NCI-H1048 (cell line): Measurements from ENCODE around the gene LRIG3.
"Not testable (repeated sequence)": the region's sequence is repeated elsewhere in the genome, so short reads cannot be mapped to it uniquely, and the experiment has no call there.

ENCODE experiments used
- DNase-seq: peaks from one replicate; lab custom pipeline; 2025; lab: John Stamatoyannopoulos, UW

Gene LRIG3

GRCh38 chr12:58930770-58931324, 10.5 kb upstream of the LRIG3 start:
- DNase-seq: no peak

- DNase-seq: no peak
Observed at GRCh38 chr12:58927120-58927519, 6.8 kb upstream of the LRIG3 start.

DNA sequence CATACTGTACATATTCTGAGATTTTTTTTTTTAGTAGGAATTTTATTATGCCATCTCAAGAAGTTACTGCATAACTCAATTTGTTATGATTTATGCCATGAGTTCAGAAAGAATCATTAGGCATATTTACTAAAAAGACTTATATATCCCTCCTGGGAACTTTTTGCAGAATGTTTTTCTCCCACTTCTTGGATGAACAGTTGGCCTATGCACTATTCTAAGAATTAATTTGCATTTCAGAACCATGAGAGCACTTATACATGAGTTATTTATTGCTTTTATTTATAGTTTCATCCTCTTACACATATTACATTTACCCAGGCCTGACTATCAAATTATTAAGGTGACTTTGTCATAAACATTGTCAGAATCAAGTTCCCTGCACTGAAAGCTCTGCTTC, 6.3 kb upstream of the LRIG3 start:
- no peak for DNase-seq

DNA sequence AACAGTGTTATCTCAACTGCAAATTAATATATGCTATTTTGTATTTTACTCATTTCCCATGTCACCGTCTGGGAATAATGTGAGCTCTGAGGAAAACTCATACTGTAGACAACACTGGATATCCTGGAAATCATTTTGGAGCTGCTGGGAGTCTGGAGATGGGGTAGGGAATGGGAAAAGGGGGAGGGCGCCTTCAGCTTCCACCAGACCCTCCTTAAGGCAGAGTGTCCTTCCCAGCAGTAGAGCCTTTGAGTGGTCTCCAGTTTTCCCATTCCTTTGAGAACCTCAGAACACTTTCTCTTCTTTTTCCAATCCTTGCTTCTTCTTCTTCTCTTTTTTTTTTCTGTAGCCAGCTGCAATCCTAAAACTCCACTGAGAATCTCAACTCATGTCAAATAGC, 5.4 kb upstream of the LRIG3 start:
- no peak for DNase-seq

DNA sequence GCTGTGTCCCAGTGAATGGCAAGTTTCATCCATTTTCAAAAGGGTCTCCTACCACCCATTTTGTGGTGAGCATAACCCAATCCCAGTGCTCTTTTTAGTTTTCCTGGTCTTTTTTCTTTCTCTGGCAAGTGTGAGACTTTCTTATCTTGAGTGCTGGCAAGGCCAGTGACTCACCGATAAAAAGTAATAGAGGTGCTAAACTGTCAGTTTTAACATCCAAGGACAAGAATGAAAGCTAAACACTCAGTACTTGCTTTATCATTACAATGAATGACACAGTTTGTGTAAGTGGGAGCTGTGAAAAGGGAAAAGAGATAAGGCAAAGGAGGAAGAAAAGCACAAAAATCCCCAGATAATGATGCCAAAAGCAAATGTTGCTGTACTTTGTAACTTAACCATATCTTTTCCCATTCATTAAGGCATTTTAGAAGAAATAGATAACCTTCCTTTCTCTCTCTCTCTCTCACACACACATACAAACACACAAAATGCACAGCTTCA, 4.9 kb upstream of the LRIG3 start:
- DNase-seq: no peak

DNA sequence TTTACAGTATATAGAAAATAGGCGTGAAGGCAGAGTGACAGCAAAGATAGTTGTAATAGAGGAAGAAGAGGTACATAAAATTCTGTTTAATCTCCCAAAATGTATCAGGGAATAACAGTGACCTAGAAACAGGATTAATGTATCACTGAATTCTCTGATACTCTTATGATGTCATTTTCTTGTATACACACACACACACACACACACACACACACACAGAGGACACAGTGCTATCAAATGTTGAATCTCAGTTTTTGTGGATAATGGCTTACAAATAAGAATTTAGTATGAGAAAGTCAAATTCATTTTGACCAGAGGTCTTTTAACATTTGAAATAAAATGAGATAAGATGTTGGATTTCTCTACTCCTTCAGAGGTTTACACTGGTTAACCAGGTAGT, 4.3 kb upstream of the LRIG3 start:
- no peak for DNase-seq

DNA sequence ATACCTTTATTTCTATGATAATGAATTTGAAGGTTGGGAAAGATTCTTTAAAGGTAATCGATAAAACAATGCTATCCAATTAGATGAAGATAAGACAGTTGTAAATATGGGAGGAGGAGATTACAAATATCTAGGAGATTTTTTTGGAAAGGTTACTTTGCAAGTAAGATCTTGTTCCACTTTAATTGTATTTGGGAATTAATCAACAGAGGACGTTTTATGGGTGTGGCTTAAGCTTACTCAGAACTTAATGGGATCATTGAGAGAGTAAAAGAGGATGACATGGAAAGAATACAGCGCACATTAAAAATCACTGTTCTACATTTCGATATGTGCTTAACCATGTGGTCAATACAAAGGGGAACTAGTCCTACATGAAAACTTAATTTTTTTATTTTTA, 3.5 kb upstream of the LRIG3 start:
- DNase-seq: no peak

DNA sequence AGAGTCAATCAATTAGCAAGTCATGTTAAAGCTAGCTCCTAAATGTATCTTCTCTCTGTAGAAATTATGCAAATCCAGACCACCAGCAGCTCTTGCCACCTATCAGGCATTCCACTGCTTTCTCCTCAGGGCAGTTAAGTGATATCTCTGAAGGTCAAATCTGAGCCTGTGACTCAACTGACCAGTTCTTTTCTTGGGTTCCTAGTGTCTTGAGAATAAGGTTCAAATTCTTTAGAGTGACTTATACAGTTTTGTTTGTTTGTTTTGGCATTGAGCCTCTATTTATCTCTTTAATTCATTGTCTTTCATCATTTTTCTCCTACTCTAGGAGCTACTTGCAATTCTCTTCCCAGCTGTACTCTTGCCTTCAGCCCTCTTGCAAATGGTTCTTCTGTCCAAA, 2.5 kb upstream of the LRIG3 start:
- no peak for DNase-seq

DNA sequence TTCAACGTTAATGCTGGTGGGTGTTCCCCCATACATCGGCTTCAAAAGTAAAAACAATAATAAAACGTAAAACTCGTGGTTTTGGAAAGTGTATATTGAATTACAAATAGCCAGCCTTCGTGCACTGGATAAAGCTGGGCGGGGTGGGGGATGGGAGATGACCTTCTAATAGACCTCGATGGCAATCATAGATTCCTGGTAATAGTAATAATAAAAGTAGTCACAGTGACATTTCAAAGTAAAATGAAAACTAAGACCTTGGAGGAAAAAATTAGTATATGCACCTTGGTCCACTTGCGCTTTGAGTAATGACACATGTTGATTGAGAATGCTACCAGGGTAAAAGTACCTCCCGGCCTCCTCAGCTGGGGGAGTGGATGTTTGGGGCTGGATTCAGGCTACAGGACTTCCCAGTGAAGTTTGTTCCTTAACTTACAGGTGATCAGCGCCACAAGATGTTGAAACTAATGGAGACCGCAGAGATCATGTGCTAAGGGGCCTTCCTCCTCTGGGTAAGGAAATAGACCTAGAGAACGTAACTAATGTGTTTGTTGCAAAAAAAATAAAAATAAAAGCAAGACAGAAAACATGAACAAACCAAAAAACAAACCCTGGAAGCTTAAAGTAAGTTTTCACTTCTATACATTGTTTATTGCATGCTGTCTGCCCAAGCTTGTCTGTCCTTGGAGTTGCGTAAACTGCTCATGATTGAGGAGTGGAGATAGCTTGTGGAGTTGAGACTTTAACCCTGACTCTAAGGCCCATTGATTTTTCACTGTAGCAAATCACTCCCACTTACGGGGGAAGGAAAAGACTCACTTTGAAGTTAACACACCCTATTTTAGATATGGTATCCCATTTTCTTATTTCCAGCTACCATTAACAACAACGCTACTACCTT, 907 bp upstream of the LRIG3 start:
- no peak for DNase-seq

- DNase-seq: no peak
Observed at GRCh38 chr12:58919231-58920101, 838 bp downstream of the LRIG3 start.

DNA sequence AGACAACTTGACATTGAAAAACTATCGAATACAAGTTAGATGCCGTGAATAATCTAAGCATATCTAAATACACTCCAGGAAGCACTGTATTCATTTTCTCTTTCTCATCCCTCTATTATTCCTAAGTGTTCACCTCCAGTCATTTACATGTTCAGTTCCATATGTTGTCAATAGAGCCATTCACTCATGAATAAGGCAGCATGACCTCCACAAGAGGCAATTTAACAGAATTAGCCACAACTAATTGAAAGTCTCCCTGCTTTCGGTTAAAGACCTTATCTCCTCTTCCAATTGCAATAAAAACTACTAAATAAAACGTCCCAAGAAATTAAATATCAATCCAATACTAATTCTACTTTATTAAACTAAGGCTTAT, 1.8 kb downstream of the LRIG3 start:
- DNase-seq: no peak

GRCh38 chr12:58917699-58918468, 2.4 kb downstream of the LRIG3 start:
- DNase-seq: no peak

DNA sequence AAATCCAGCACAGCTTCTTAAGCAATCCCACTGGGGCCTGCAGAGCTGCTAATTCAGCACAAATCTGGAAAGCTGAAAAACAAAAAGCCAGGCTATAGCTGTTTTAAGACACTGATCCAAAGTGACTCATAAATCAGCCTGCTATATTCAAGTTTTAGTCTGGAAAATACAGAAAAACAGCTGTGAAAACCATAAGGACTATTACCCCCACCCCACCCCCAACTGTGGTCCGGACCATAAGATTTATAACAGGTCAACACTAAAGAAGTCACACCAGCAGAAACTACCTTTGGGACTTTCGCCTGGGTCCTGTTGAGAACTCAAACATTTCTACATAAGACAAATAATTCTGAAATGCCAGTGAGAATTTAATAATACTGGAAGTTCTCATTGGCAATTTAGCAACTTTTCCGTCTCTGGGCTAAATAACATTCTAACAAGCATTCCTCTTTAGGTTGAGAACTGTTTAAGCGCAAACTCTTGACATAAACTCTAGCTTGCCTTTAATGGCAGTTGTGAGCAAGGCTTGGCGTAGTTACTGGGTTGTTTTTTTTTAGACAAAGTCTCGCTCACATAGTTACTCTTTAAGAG, 3.3 kb downstream of the LRIG3 start:
- no peak for DNase-seq

DNA sequence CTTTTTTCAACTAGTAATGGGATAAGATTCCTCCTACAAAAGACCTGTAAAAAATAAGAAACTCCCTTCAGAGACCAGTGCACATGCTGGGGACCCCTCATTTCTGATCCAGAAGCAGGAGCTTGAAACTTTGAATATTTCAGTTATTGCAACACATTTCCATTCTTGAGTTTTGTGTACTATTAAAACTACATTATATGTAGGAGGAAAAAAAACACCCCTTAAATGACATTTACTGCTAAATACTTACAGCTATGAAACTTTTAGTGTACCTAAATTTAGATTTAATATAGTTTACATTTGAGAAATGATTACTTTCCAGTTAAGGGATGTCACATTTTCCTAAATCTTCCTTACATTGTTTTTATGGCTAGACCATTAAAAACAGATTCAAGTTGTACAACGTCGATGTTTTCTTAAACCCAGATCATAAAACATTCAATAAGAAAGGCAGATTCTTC, 4.1 kb downstream of the LRIG3 start:
- DNase-seq: no peak

DNA sequence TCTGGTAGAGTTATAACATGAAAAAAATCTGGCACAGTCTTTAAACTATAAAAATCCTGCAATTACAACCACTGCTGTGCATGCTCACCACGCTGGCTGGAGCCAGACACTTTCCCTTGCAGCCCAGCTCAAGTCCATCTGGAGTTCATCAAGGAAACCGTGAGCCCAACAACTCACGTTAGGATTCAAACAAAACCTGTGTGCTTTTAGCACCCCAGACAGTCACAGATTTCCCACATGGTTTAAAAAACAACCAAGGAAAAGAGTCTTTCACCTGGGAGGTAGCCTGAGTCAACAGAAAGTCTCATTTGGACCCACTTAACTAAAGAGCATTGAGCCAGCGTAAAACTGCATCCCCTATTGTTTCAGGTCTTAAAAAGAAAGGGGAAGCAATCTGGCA, 4.7 kb downstream of the LRIG3 start:
- no peak for DNase-seq

DNA sequence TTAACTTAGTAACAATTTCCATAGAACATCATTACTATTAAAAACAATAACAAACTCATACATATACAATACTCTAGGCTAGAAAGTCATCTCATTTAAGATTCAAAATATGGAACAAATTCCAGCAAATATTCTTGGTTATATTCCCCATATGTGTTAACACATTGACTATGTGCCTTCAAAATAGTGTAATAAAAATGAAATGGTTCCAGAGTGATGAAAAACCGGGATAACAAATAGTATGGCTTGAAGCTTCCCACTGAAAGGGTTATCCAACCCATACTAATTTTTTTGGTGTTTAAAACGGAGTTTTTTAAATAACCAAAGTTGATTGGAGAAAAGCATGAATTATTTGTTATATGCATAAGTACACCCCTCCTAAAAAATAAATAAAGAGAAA, 5.3 kb downstream of the LRIG3 start:
- DNase-seq: no peak

- no peak for DNase-seq
Observed at GRCh38 chr12:58914457-58914856, 5.8 kb downstream of the LRIG3 start.

- DNase-seq: no peak
Observed at GRCh38 chr12:58907391-58907790, 12.9 kb downstream of the LRIG3 start.

DNA sequence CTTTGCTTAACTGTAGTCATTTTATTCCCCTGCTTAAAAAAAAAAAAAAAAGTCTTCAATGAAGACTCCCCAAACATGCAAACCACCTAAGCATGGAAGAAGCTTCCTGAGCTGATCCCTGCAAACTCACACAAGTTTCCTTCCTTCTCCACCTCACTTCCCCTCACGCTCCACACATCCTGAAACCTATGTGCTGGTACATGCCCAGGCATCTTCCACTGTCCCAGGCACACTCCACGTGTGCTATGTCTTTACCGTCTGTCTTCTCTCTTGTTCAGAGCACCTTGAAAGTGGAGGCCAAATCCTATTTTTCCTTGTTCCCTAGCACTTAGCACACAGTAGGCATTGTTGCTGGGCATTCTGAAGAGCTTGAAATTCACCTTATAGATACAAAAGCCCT, 13.4 kb downstream of the LRIG3 start:
- no peak for DNase-seq

GRCh38 chr12:58905422-58905821, 14.9 kb downstream of the LRIG3 start:
- no peak for DNase-seq

- not testable (repeated sequence) for DNase-seq
Observed at GRCh38 chr12:58902726-58903125, 17.6 kb downstream of the LRIG3 start.
